Measurements from ENCODE around the gene MPRIP. TPM values are rescaled to one million over a fixed set of nuclear protein-coding genes. Genes with fewer than 3 reads are reported as not detected.

MPRIP gene
- total RNA-seq, 2 experiments from 2014 or later, result 196 to 207 TPM

- Mint-ChIP-seq H3K36me3 (ENCODE audit: low read depth) (peaks cover 19% of the 10 kb centered on the region), H3K4me1 (peaks cover 19% of the 10 kb centered on the region), H3K9me3 (no peaks in the 10 kb centered on the region), H3K27ac (no peak overlapping the region), H3K27me3 (no peaks in the 10 kb centered on the region), H3K4me3 (no peak overlapping the region)
- POLR2A ChIA-PET, result no interaction called here
- DNase-seq, result no peak
- CTCF ChIA-PET, result no interaction called here
These were observed 35.8 kb downstream of the MPRIP start for GRCh38 chr17:17077861-17078732.

GRCh38 chr17:17078832-17079231 lies 36.6 kb downstream of the MPRIP start:
- peaks cover 16% of the 10 kb centered on the region for H3K4me1 Mint-ChIP-seq
- no peak for DNase-seq
- H3K27me3 Mint-ChIP-seq, result no peaks in the 10 kb centered on the region
- ChIA-PET CTCF (no interaction called here), POLR2A (no interaction called here)
- peaks cover 19% of the 10 kb centered on the region for H3K36me3 Mint-ChIP-seq (ENCODE audit: low read depth)
- no peaks in the 10 kb centered on the region for H3K9me3 Mint-ChIP-seq
- H3K4me3 Mint-ChIP-seq, result no peak overlapping the region
- H3K27ac Mint-ChIP-seq, result no peak overlapping the region

DNA sequence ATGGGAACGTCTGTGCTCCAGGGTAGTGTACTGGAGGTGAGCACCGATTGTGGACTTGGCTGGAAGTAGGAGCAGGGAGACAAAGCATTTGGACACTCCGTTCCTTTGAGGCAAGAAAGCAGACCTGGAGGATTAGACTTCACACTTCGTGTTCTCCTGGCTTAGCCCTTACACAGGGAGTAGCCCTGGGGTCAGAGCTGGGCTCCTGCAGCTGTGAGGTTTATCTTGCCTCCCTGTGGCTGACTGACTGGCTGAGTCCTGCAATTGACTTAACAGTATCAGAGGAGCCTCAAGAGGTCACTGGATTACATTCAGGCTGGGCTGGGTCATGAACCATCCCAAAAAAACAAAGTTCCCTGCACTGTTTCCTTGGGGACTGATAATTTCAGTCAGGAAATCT lies 37.1 kb downstream of the MPRIP start:
- H3K27ac Mint-ChIP-seq, result no peak overlapping the region
- peaks cover 13% of the 10 kb centered on the region for H3K4me1 Mint-ChIP-seq
- CTCF ChIA-PET, result no interaction called here
- POLR2A ChIA-PET, result no interaction called here
- no peak for DNase-seq
- peaks cover 19% of the 10 kb centered on the region for H3K36me3 Mint-ChIP-seq (ENCODE audit: low read depth)
- H3K27me3 Mint-ChIP-seq, result no peaks in the 10 kb centered on the region
- no peak overlapping the region for H3K4me3 Mint-ChIP-seq
- H3K9me3 Mint-ChIP-seq, result no peaks in the 10 kb centered on the region

DNA sequence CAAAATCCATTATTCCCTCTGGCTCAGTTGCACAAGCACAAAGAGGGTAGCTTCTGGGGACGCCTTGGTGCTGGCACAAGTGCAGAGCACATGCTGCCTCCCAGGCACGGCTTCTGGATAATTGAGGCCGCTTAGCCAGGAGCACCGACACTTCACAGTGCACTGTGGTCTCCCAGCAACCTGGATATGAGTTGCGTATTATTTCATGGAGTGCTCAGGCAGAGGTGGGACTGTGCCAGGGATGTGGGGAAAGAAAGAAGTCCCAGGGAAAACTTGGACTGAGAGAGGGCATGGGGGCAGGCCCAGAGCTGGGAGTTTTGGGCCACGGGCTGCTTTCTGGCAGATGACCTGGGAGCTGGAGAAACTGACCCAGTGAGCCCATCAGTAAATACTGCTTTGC lies 37.5 kb downstream of the MPRIP start:
- POLR2A ChIA-PET, result no interaction called here
- CTCF ChIA-PET, result no interaction called here
- Mint-ChIP-seq H3K36me3 (ENCODE audit: low read depth) (peaks cover 19% of the 10 kb centered on the region), H3K27me3 (no peaks in the 10 kb centered on the region), H3K4me3 (no peak overlapping the region), H3K27ac (no peak overlapping the region), H3K9me3 (no peaks in the 10 kb centered on the region), H3K4me1 (peaks cover 8% of the 10 kb centered on the region)
- no peak for DNase-seq

DNA sequence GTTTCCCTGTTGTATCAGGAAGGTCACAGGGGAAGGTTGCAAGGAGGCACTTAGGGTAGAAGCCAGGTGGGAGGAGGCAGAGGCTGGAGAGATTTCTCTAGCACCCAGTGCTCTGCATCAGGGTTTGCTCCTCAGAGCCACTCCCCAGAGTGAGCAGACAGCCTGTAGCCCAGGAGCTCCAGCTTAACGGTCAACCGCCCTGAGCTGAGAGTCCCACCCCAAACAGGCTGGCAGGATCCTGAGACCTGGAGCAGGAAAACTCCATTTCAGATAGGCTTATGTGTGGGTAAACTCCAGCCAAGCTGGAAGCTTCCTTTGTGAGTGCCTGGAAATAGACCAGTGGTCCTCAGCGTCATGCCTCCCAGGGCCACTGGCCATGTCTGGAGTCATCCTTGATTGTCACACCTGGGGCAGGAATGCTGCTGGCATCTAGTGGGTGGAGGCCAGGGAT lies 37.9 kb downstream of the MPRIP start:
- Mint-ChIP-seq H3K36me3 (ENCODE audit: low read depth) (peaks cover 19% of the 10 kb centered on the region), H3K4me1 (peaks cover 4% of the 10 kb centered on the region), H3K27me3 (no peaks in the 10 kb centered on the region), H3K27ac (no peak overlapping the region), H3K4me3 (no peak overlapping the region), H3K9me3 (no peaks in the 10 kb centered on the region)
- no peak for DNase-seq
- ChIA-PET CTCF (no interaction called here), POLR2A (no interaction called here)

- ChIA-PET CTCF (no interaction called here), POLR2A (no interaction called here)
- Mint-ChIP-seq H3K4me3 (no peak overlapping the region), H3K27me3 (no peaks in the 10 kb centered on the region), H3K27ac (no peak overlapping the region), H3K9me3 (no peaks in the 10 kb centered on the region), H3K4me1 (no peaks in the 10 kb centered on the region), H3K36me3 (ENCODE audit: low read depth) (peaks cover 19% of the 10 kb centered on the region)
- no peak for DNase-seq
These were observed 38.5 kb downstream of the MPRIP start for GRCh38 chr17:17080781-17081180.

DNA sequence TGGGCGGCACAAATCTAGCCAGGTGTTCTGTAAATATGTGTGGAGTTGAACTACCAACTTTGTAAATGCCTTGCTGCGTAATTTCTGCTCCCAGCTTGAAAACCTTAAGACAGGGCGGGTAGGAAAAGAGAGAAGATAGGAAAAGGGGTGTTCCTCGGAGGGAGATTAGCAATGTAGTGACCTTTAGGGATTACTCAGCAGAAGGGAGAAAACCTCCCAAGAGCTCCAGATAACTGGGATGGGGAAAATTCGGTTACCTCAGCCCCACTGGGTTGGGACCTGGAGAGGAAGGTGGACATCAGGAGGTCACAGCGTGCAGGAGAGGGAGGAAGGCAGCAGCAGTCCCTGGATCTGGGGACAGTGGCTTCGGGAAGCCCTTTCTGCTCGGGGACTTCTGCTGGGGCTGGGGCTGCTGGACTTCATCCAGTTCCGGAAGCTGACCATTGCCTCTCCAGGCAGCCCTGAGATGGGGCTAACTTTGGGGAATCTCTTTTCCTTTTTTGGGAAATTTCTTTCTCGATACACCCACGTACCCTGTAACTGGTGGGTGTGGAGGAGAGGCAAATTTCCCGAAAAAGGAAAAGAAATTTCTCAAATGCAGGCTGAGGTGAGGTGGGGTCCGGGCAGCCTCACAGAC lies 39.2 kb downstream of the MPRIP start:
- ChIA-PET POLR2A (no interaction called here), CTCF (no interaction called here)
- H3K36me3 Mint-ChIP-seq (ENCODE audit: low read depth), result peaks cover 19% of the 10 kb centered on the region
- H3K4me1 Mint-ChIP-seq, result no peaks in the 10 kb centered on the region
- DNase-seq, result no peak
- no peak overlapping the region for H3K4me3 Mint-ChIP-seq
- H3K27ac Mint-ChIP-seq, result no peak overlapping the region
- H3K9me3 Mint-ChIP-seq, result no peaks in the 10 kb centered on the region
- H3K27me3 Mint-ChIP-seq, result no peaks in the 10 kb centered on the region

DNA sequence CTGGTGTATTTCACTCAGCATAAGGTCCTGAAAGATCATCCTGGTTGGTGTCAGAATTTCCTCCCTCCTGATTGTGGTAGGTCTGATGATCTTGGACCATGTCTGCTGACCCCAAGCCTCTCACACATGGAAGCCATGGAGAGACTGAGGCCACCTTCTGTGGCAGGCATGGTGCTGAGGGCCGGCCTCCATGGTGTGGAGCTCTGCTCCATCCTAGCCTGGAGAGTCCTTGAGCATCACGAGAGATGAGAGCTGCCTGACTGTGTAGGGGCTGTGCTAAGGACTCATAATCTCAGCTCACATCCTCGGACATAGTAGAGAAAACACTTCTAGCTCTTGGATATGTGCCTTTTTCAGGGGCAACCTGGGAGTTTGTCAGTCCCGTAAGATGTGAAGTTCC lies 40.6 kb downstream of the MPRIP start:
- peaks cover 1% of the 10 kb centered on the region for H3K4me1 Mint-ChIP-seq
- no peaks in the 10 kb centered on the region for H3K27me3 Mint-ChIP-seq
- peaks cover 15% of the 10 kb centered on the region for H3K36me3 Mint-ChIP-seq (ENCODE audit: low read depth)
- H3K9me3 Mint-ChIP-seq, result no peaks in the 10 kb centered on the region
- no peak for DNase-seq
- H3K27ac Mint-ChIP-seq, result no peak overlapping the region
- CTCF ChIA-PET, result no interaction called here
- no peak overlapping the region for H3K4me3 Mint-ChIP-seq
- POLR2A ChIA-PET, result no interaction called here

DNA sequence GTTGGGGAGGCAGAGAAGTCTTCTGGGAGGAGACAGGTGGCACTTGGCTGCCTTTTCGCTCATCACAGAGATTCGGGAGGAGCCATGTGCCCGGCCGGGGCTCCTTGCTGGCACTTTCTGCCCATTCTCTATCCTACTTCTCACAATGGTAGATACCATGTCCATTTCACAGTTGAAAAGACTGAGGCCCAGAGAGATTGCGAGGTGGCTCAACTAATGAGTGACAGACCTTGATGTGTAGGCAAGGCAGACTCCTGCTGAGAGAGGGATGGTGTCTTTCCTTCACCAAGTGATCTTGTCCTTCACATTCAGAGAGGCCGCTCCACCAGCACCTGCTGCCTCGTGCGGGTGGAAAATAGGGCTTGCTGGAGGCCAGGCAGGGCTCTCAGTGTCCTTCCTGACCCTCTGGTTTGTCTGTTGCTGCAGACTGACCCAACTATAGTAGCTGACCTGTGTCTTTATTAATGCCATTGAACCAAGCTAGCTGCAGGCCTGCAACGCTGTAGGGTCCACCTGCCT lies 42.1 kb downstream of the MPRIP start:
- Mint-ChIP-seq H3K27me3 (no peaks in the 10 kb centered on the region), H3K4me3 (no peak overlapping the region), H3K36me3 (ENCODE audit: low read depth) (peaks cover 11% of the 10 kb centered on the region), H3K4me1 (peaks cover 16% of the 10 kb centered on the region), H3K27ac (no peak overlapping the region), H3K9me3 (no peaks in the 10 kb centered on the region)
- ChIA-PET POLR2A (no interaction called here), CTCF (no interaction called here)
- DNase-seq, result no peak

GRCh38 chr17:17084941-17085340 lies 42.7 kb downstream of the MPRIP start:
- no peak overlapping the region for H3K4me3 Mint-ChIP-seq
- DNase-seq, result no peak
- peaks cover 11% of the 10 kb centered on the region for H3K36me3 Mint-ChIP-seq (ENCODE audit: low read depth)
- ChIA-PET CTCF (no interaction called here), POLR2A (no interaction called here)
- no peaks in the 10 kb centered on the region for H3K27me3 Mint-ChIP-seq
- H3K27ac Mint-ChIP-seq, result no peak overlapping the region
- H3K9me3 Mint-ChIP-seq, result no peaks in the 10 kb centered on the region
- H3K4me1 Mint-ChIP-seq, result peaks cover 18% of the 10 kb centered on the region

GRCh38 chr17:17086585-17086984 lies 44.3 kb downstream of the MPRIP start:
- H3K27me3 Mint-ChIP-seq, result no peaks in the 10 kb centered on the region
- POLR2A ChIA-PET, result interaction anchor here (1.5 kb wide), 1 partner anchor 14 kb away, joined by 3 read pairs; no protein-coding TSS in a partner anchor
- H3K4me1 Mint-ChIP-seq, result peaks cover 18% of the 10 kb centered on the region
- CTCF ChIA-PET, result no interaction called here
- DNase-seq, result no peak
- no peak overlapping the region for H3K4me3 Mint-ChIP-seq
- peaks cover 11% of the 10 kb centered on the region for H3K36me3 Mint-ChIP-seq (ENCODE audit: low read depth)
- no peaks in the 10 kb centered on the region for H3K9me3 Mint-ChIP-seq
- no peak overlapping the region for H3K27ac Mint-ChIP-seq

GRCh38 chr17:17087424-17088015 lies 45.3 kb downstream of the MPRIP start:
- Mint-ChIP-seq H3K4me3 (no peak overlapping the region), H3K9me3 (no peaks in the 10 kb centered on the region), H3K27ac (no peak overlapping the region), H3K36me3 (ENCODE audit: low read depth) (peaks cover 11% of the 10 kb centered on the region), H3K4me1 (peaks cover 18% of the 10 kb centered on the region), H3K27me3 (no peaks in the 10 kb centered on the region)
- no peak for DNase-seq
- POLR2A ChIA-PET, result interaction anchor here (1.1 to 1.5 kb wide), 2 partner anchors 13 to 21 kb away, joined by 3 read pairs; no protein-coding TSS in a partner anchor
- CTCF ChIA-PET, result no interaction called here

GRCh38 chr17:17088086-17088485 lies 45.8 kb downstream of the MPRIP start:
- H3K27me3 Mint-ChIP-seq, result no peaks in the 10 kb centered on the region
- H3K27ac Mint-ChIP-seq, result no peak overlapping the region
- no peak overlapping the region for H3K4me3 Mint-ChIP-seq
- H3K9me3 Mint-ChIP-seq, result no peaks in the 10 kb centered on the region
- DNase-seq, result no peak
- H3K4me1 Mint-ChIP-seq, result peaks cover 18% of the 10 kb centered on the region
- CTCF ChIA-PET, result no interaction called here
- peaks cover 7% of the 10 kb centered on the region for H3K36me3 Mint-ChIP-seq (ENCODE audit: low read depth)
- POLR2A ChIA-PET, result interaction anchor here (1.1 kb wide), 1 partner anchor 20 kb away, joined by 3 read pairs; no protein-coding TSS in a partner anchor
